Stimulated activated CD4-positive, alpha-beta T cell treated with anti-CD3 and anti-CD28 coated beads, Interleukin-1b, Interleukin-23, amount 100 ng/mL, for 24 hours (primary cell): ENCODE results near the gene VPS13D.

Source experiments
- DNase-seq, 4 experiments: peaks; one replicate each; pipeline ENCODE4 v3.0.0-alpha.2; 2020; ENCODE audit warnings: low read depth in 4 of 4, low spot score in 1 of 4

VPS13D gene, protein sequence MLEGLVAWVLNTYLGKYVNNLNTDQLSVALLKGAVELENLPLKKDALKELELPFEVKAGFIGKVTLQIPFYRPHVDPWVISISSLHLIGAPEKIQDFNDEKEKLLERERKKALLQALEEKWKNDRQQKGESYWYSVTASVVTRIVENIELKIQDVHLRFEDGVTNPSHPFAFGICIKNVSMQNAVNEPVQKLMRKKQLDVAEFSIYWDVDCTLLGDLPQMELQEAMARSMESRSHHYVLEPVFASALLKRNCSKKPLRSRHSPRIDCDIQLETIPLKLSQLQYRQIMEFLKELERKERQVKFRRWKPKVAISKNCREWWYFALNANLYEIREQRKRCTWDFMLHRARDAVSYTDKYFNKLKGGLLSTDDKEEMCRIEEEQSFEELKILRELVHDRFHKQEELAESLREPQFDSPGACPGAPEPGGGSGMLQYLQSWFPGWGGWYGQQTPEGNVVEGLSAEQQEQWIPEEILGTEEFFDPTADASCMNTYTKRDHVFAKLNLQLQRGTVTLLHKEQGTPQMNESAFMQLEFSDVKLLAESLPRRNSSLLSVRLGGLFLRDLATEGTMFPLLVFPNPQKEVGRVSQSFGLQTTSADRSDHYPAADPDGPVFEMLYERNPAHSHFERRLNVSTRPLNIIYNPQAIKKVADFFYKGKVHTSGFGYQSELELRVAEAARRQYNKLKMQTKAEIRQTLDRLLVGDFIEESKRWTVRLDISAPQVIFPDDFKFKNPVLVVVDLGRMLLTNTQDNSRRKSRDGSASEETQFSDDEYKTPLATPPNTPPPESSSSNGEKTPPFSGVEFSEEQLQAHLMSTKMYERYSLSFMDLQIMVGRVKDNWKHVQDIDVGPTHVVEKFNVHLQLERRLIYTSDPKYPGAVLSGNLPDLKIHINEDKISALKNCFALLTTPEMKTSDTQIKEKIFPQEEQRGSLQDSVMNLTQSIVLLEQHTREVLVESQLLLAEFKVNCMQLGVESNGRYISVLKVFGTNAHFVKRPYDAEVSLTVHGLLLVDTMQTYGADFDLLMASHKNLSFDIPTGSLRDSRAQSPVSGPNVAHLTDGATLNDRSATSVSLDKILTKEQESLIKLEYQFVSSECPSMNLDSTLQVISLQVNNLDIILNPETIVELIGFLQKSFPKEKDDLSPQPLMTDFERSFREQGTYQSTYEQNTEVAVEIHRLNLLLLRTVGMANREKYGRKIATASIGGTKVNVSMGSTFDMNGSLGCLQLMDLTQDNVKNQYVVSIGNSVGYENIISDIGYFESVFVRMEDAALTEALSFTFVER (N-terminal part only)

DNA sequence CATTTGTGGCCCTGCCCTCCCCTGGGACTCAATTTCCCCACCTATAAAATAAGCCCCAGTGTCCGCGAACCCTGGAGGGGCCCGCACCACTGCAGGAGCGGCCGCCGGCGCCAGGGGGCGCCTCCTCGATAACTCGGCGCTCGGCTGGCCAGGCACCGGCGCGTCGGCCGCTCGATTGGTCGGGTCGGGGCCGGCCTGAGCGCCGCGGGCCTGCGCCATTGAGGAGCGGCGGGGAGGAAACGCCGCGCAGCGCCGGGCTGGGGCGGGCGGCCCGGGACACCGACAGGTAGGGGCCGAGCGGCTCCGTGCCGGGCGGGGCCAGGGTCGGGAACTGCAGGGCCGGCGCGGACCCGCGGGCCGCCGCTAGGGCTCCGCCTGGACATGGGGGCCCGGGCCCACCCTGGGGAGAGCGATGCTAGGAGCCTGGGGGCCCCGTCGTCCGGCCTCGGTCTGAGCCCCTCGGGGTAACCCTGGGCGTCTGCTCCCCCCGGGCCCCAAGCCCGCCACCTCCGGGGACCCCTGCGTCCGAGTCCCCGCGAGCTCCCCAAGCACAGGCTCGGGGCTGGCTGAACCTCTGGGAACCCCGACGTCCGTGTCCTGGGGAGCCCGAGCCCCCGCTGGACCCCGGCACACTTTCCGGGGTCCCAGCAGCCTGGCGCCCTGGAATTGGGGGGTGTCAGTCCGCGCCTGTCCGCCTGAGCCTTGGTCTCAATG lies at the start of gene VPS13D:
Gene VPS13D, plus strand, starts transcription at position 196 of the 714 bp plus-strand sequence. CDS start 4,237 bp downstream, outside the sequence.
- peak; percentile 67 to 83 (median 77) for DNase-seq

DNA sequence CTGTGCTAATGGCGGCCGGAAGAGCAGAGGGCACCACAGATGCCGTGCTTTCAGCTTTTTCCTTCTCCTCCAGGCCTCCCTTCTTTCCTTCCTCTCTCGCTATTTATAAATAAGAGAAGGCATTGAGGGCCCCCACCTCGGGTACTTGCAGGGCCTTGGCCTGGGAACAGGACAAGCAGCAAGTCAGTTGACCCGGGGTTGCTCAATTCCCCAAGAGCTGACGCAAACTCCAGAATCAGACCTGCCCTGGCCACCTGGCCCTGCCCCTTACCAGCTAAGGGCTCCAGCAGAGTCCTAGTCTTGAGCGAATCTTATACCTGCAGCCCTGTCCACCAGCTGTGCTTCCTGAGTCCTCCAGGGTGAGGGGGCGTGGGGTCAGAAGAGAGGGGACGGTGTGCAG lies 49.5 kb upstream of the VPS13D start:
- DNase-seq = no peak

DNA sequence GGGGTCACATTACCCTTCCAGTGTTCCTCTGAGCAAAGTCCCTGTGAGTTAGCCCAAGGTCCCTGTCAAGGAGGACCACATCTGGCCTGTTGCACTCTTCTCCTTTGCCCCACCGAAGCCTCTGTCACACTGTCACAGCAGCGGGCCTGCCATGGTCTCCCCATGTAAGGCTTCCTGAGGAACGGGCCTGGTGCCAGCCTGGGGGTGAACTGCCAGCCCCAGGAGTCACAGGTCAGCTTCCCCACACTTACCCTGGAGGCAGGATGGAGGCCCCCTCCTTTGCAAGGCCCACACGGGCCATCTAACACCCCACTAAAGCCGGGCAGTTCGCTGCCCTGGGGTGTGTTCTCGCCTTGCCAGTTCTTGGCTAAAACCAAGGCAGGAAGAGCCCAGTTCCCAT lies 48.9 kb upstream of the VPS13D start:
- DNase-seq = no peak

DNA sequence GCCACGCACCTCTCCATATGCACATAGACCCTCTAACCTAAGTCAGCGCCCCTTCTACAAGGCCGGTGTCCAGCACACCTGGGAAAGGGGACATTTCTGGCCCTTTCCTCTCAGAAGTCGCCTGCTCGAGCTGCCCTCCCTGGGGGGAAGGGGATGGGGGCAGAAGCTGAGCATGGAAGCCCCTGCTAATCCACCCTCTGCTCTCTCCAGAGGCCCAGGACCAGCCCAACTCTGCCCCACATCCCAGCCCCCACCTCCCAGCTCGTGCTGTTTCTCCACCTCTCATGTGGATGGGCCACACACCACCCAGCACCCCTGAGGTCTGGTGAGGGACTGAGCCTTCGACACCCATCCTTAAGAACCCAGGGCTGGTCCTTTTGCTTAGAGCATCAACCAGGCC lies 48.3 kb upstream of the VPS13D start:
- DNase-seq = no peak

DNA sequence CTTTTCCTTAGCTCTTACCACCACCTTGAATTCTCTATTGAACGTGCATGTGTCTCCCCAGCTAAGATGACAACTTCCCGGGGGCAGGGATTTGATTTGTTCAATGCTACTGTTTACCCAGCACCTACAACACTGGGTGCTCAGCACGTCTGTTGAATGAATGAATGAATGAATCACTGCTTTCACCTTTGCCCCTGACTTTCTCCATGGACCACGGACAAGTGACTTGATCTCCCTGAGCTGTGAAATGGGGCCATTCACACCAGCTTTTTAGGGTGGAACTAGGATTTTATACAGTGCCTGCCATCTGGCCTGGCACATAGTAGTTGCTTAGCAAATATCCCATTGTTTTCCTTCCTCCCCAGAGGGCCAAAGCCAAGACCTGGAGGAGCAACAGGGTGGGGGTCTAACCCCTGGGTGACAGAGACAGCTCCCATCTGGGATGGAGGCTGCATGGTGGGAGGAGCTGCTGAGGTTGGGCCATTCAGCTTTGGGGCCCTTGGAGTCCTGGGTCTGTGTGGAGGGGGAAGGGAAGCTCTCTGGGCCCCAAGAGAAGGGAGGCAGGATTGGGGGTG lies 47.3 kb upstream of the VPS13D start:
- no peak for DNase-seq

DNA sequence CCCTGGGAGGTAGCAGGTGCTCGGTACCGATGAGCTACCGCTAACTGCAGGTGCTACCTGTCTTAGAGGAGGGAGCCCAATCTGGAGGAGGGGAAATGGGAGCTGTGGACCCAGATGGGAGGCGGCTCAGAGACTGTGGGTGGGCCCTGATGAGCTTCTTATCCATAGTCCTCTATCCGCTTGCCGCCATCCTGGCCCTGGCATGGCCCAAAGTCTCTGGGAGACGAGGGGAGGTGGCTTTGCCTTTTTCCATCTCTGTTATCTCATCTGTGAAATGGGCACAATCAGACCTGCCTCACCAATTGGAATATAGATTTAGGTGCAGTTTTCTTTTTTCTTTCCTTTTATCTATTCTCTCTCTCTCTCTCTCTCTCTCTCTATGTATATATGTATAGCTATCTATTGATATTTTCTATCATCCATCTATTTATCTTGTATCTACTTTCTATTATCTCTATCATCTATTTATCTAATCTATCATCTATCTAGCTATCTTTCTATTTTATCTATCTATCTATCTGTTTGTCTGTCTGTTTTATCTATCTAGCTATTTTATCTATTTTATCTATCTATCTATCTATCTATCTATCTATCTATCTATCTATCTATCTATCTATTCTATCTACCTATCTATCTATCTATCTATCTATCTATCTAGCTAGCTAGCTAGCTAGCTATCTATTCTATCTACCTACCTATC lies 46.6 kb upstream of the VPS13D start:
- DNase-seq = no peak

DNA sequence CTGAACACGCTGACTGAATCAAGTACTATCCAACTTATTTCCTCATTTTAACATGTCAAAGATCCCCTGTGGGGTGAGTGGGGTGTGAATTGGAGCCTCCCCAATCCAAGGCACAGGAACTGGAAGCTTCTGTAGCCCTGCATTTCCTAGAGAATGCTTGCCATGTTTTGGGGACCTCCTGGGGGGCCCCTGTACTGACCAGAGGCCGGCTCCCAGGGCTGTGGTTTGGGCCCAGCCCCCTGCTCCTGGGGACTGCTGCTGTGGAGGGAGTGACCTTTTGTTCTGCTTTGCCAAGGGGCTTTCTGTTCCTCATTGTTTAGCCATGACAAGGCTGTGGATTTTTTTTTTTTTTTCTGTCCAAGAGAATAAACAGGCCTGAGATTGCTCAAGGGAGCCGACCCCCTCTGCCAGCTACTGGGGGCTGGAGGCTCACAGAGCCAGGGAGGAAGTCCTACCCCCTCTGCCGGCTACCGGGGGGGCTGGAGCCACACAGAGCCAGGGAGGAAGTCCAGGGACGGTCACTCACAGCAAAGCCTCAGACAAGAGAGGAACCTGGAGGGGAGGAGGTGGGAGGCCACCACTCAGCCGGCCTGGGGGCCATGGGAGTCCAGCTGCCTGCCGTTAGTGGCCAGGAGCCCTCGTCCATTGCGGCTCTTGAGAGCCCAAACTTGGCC lies 45.7 kb upstream of the VPS13D start:
- no peak for DNase-seq

DNA sequence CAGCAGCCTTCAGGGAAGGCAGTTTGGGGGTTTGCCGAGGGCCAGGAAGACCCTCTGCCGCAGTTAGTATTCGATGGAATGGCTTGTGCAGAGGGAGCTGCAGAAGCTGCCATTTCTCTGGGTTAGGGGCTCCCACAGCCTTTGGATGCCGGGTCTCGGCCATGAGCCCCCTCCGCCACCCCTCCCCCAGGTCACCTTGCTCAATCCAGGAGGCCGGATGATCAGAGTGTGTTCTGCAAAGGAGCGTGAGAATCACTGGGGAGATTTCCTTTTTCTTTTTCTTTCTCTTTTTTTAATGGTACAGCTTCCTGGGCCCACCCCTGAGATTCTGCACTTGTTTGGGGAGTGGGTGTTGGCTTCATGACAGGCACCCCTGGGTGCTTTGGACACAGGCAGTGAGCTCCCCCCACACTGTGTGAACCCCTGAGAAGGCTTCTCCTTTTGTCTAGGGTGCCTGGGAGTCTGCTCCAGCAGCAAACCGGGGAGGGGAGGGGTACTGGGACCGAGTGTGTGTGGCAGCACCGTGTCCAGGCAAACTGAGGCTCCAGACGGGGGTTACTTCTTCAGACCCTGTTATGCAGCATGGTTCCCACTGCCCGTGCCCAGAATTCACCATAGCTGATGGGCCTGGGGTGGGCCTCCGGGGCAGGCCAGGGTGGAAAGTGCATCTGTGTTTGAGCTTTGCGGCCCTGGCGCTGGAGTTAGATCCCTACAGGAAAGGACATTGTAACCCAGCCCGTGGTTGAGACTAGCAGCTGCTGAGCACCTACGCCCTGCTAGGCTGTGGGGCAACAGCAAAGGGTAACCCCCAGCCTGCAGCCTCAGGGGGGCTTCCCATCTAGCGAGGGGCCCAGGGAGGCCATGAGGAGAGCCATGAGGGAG lies 44.6 kb upstream of the VPS13D start:
- DNase-seq = no peak

DNA sequence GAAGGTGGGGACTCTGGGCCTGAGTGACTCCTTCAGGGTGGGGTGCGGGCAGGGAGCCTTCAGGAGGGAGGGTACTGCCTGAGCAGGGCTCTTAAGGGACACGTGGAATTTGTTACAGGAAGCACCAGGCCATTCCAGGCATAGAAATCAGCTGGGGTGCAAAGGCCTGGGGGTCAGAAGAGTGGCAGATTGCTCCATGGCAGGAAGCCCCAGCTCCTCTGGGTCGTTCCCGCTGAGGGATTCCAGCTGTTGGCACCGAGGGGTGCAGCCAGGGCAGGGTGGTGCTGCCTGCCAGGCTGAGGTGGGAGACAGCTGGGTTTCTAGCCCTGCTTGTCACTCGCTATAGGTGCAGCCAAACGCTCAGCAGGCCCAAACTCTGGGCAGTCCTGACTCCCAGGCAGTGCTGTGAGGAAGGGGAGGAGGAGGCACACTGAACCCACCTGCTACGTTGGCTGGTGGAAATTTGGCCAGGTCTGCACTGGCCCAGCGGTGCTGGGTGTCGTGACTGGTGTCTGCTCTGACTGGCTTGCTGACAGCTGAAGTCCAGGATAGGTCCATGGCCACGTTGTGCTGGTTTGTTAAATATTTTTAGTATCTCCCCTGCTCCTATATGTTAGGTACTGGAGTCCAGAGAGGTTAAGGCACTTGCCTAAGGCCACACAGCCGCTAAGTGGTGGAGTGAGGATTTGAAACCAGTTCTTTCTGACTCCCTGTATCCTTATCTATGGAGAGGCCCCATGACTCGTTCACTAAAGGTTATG lies 43.7 kb upstream of the VPS13D start:
- DNase-seq = no peak

DNA sequence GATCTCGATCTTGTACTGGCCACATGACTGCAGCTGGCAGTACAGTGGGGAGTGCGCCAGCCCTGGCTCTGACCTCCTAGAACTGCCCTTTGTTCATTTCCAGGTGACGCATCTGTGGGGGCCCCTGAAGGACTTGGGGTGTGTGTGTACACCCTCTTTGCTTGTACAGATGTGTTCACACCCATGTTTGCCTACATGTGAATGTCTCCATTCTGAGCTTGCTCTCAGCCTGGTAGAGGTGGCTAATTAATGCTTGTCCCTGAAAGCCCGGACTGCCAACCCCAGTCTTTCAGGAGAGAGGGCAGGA lies 43.2 kb upstream of the VPS13D start:
- no peak for DNase-seq

DNA sequence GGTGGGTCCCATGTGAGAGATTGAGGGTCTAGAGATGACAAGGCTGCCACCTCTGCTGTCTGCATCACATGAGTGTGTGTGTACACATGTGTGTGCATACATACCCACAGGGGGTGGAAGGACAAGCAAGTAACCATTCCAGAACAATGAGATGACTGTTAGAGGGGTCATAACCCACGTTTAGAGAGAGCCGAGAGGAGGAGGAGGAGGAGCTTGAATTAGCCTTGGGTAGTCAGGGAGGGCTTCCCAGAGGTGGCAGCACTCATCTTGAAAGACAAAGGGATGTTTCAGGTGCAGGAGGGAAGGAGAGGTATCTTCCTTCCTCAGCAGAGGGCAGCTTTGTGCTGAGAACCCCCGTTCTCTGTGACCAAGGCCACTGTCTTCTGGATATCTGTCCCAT lies 41.7 kb upstream of the VPS13D start:
- no peak for DNase-seq

DNA sequence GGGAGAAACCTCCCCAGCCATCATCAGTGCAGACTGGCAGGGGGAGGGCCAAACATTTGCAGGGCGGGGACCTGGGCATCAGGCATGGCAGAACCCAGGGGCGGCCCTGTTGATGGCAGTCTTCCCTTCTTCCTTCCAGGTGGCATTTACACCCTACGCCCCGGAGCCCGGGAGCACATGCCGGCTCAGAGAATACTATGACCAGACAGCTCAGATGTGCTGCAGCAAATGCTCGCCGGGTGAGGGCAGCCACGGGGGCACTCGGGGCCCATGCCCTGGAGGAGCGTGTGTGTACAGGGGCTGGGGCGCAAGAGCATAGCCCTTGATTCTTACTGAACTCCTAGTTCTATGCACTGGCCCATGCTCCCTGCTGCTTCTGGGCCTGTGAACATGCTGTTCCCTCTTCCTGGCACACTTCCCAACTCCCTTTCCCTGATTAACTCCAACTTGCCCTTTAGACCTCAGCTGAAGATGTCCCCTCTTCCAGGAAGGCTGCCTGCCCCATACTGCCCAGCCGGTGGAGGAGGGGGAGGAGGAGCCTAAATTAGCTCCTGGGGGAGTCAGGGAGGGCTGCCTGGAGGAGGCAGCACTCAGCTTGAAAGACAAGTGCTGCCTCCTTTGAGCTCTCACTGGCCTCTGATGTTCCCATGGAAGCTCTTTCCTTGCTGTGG lies 41.0 kb upstream of the VPS13D start:
- no peak for DNase-seq

DNA sequence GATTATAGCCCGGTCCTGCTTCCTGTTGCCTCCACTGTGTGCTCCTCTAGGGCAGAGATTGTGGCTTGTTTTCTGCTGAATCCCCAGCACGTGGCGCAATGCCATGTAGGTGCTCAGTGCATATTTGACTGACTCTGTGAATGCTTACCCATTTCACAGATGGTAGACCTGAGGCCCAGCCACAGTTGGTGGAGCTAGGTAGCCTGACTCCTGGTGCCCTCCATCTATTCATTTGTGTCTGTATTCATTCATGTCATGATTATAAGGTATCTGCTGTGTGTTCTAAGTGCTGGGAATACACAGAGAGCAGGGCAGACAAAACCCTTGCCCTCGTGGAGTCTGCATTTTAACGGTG lies 40.5 kb upstream of the VPS13D start:
- no peak for DNase-seq

DNA sequence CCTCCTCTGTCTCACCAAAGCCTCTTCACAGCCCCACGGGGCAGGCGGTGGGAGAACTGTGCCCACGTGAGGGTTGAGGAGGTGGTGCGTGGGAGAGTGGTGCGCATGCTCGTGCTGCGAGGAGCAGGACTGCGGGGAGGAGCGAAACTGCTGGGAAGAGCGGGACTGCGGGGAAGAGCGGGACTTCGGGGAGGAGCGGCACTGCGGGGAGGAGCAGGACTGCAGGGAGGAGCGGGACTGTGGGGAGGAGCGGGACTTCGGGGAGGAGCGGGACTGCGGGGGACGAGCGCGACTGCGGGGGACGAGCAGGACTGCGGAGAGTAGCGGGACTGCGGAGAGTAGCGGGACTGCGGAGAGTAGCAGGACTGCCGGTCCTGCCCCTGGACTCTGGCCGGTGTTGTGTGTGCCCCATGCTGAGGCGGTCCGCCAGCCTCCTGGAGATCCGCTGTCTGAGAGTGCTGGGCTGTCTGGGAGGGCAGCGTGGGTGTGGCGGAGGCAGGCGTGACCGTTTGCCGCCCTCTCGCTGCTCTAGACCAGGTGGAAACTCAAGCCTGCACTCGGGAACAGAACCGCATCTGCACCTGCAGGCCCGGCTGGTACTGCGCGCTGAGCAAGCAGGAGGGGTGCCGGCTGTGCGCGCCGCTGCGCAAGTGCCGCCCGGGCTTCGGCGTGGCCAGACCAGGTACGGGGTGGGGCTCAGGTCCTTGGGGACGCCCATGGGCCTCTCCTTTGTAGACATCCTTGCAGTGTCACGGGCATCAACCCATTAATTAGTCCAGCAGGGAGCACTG lies 38.4 kb upstream of the VPS13D start:
- DNase-seq = no peak

DNA sequence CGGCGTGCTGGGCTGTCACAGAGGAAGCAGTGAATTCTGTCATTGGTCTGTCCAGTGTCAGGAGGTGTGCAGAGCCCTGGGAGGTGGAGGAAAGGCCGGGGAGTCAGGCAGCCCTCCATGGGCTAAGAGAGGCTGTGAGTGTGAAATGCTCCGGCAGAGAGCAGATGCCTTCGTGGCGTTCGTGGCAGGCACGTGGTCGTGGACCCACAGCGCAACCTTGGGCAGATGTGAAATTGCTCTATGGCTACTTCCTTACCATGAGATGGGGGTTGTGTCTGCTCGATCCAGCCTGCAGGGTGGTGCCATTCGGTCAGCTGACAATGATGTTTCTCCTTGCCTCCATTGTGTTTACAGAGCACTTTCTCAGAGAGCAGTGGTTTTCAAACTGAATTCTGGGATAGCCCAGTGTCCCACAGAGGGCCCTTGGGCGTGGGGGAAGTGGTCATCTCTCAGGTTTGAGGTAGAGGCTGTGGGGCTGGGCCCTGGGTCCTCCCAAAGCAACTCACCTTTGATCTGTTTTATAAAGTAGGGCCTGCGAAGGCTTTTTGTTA lies 35.1 kb upstream of the VPS13D start:
- no peak for DNase-seq

DNA sequence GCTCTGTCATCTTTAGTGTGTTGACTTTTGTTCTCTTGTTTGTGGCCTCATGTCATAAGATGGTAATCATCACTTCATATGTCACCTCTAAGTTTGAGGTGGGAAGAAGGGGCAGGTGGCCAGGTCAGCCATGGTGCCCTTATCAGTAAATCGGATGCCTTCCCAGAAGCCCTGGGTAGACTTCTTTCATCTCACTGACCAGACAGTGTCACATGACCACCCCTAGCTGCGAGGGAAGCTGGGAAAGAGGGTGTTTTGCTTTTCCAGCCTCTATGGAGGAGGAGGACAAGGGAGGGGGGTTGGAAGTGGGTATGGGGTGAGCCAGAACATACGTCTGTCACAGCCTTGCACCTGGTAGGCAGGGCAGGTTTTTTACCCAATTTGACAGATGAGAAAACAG lies 34.4 kb upstream of the VPS13D start:
- no peak for DNase-seq
